ENCODE data around the gene DYNLT4. TPM values are rescaled to one million over a fixed set of nuclear protein-coding genes. Genes with fewer than 3 reads are reported as not detected.

The DYNLT4 gene
- total and polyA plus RNA-seq, 2 of the 13 experiments (the other 11 are each of a cell fraction or from before 2014, with no cell fraction given) = 0.77 TPM; not detected in 1

GRCh38 chr1:44799770-44800584 is 7.2 kb downstream of the DYNLT4 start, which contains the start of gene PLK3 (continued):
- TF ChIP-seq NFE2 (CRISPR knock-in tag; IDR thresholded peaks at IDR 0.05) (no peak), ZFYVE20 (CRISPR knock-in tag; IDR thresholded peaks at IDR 0.05; ENCODE audit: borderline replicate concordance, low read depth) (no peak), ZC3H4 (CRISPR knock-in tag; IDR thresholded peaks at IDR 0.05; ENCODE audit: borderline replicate concordance) (no peak), ZNF577 (CRISPR knock-in tag; IDR thresholded peaks at IDR 0.05; ENCODE audit: borderline replicate concordance, low read depth) (peak; percentile 81; the same call in 1 of the 2 replicates), HDAC1 (CRISPR knock-in tag; IDR thresholded peaks at IDR 0.05) (peak; percentile 91), SIN3A (IDR thresholded peaks at IDR 0.05; ENCODE audit: borderline replicate concordance, low read depth, low read length) (peak; percentile 83; the same call in 1 of the 2 replicates), MEF2D (CRISPR knock-in tag; IDR thresholded peaks at IDR 0.05) (peak; percentile 65; the same call in 1 of the 2 replicates), TFDP2 (CRISPR knock-in tag; IDR thresholded peaks at IDR 0.05) (peak; percentile 77), ZNF556 (CRISPR knock-in tag; IDR thresholded peaks at IDR 0.05; ENCODE audit: borderline replicate concordance) (peak; percentile 79), SALL1 (CRISPR knock-in tag; IDR thresholded peaks at IDR 0.05) (peak; percentile 81), ZNF513 (CRISPR knock-in tag; conservative IDR thresholded peaks at IDR 0.05) (no peak), ZXDC (CRISPR knock-in tag; IDR thresholded peaks at IDR 0.05) (peak; percentile 30; the same call in 1 of the 2 replicates), ZNF17 (CRISPR knock-in tag; IDR thresholded peaks at IDR 0.05) (no peak), CENPBD1 (CRISPR knock-in tag; IDR thresholded peaks at IDR 0.05; ENCODE audit: borderline replicate concordance, low read depth) (0 out of 2 replicates have a peak, but pooled peaks have one; percentile 69), ZEB1 (IDR thresholded peaks at IDR 0.05; ENCODE audit: insufficient replicate concordance, low read depth) (peak; percentile 82), BRCA1 (CRISPR knock-in tag; IDR thresholded peaks at IDR 0.05) (no peak), THAP8 (CRISPR knock-in tag; IDR thresholded peaks at IDR 0.05; ENCODE audit: borderline replicate concordance) (no peak), SOX6 (IDR thresholded peaks at IDR 0.05) (no peak), SOX6 (CRISPR knock-in tag; IDR thresholded peaks at IDR 0.05) (peak; percentile 83), ZNF431 (CRISPR knock-in tag; IDR thresholded peaks at IDR 0.05; ENCODE audit: borderline replicate concordance, low read depth) (peak; percentile 65; the same call in 1 of the 2 replicates), TMF1 (CRISPR knock-in tag; IDR thresholded peaks at IDR 0.05; ENCODE audit: low read depth) (no peak), MLLT10 (CRISPR knock-in tag; IDR thresholded peaks at IDR 0.05) (no peak), ZNF660 (CRISPR knock-in tag; IDR thresholded peaks at IDR 0.05; ENCODE audit: borderline replicate concordance, low read depth) (no peak)
